Esophagus squamous epithelium (tissue), 4 donors: ENCODE results near the gene EPHA1.

Source experiments
- POLR2A ChIP-seq, 4 donors: fragments of 450-650 bp; IDR thresholded peaks; one replicate each; pipeline ENCODE4 v1.6.1; 2017; ENCODE audit warnings: antibody characterized with exemption in 4 of 4, mild to moderate bottlenecking in 4 of 4, moderate library complexity in 3 of 4
- TF ChIP-seq, protein P1 (sequence below), 6 experiments: fragments of 450-650 bp in 4 of 6; fragments of 200-600 bp in 2 of 6; sonication (generic) in 2 of 6; IDR thresholded peaks; one replicate each; pipeline ENCODE4 v1.5.1; 2016 to 2019; ENCODE audit warnings: antibody characterized with exemption in 6 of 6, mild to moderate bottlenecking in 4 of 6, moderate library complexity in 4 of 6

GRCh38 chr7:143355450-143356385 is 52.9 kb downstream of the EPHA1 start:
- TF ChIP-seq, protein P1, sequence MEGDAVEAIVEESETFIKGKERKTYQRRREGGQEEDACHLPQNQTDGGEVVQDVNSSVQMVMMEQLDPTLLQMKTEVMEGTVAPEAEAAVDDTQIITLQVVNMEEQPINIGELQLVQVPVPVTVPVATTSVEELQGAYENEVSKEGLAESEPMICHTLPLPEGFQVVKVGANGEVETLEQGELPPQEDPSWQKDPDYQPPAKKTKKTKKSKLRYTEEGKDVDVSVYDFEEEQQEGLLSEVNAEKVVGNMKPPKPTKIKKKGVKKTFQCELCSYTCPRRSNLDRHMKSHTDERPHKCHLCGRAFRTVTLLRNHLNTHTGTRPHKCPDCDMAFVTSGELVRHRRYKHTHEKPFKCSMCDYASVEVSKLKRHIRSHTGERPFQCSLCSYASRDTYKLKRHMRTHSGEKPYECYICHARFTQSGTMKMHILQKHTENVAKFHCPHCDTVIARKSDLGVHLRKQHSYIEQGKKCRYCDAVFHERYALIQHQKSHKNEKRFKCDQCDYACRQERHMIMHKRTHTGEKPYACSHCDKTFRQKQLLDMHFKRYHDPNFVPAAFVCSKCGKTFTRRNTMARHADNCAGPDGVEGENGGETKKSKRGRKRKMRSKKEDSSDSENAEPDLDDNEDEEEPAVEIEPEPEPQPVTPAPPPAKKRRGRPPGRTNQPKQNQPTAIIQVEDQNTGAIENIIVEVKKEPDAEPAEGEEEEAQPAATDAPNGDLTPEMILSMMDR (IDR thresholded peaks at IDR 0.05), result no peak
- no peak for TF ChIP-seq POLR2A (IDR thresholded peaks at IDR 0.05)
